SK-N-SH (cell line): Measurements from ENCODE around the gene RRAD.

Experiments used
- POLR2AphosphoS5 ChIP-seq: IDR thresholded peaks from 2 replicates; pipeline ENCODE4 v1.6.1; 2012; ENCODE audit warnings: low read depth, low read length
- TF ChIP-seq, protein P1 (sequence below): fragments of 200-600 bp; sonication (generic); IDR thresholded peaks from 2 replicates; pipeline ENCODE4 v1.6.1; 2017; ENCODE audit warnings: antibody characterized with exemption, mild to moderate bottlenecking, moderate library complexity

GRCh38 chr16:66904428-66904845 is 20.9 kb downstream of the RRAD start:
- TF ChIP-seq, protein P1, sequence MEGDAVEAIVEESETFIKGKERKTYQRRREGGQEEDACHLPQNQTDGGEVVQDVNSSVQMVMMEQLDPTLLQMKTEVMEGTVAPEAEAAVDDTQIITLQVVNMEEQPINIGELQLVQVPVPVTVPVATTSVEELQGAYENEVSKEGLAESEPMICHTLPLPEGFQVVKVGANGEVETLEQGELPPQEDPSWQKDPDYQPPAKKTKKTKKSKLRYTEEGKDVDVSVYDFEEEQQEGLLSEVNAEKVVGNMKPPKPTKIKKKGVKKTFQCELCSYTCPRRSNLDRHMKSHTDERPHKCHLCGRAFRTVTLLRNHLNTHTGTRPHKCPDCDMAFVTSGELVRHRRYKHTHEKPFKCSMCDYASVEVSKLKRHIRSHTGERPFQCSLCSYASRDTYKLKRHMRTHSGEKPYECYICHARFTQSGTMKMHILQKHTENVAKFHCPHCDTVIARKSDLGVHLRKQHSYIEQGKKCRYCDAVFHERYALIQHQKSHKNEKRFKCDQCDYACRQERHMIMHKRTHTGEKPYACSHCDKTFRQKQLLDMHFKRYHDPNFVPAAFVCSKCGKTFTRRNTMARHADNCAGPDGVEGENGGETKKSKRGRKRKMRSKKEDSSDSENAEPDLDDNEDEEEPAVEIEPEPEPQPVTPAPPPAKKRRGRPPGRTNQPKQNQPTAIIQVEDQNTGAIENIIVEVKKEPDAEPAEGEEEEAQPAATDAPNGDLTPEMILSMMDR, result no peak
- no peak for TF ChIP-seq POLR2AphosphoS5
